ENCODE measurements around the gene SPRR5. TPM values are rescaled to one million over a fixed set of nuclear protein-coding genes. Genes with fewer than 3 reads are reported as not detected.
A peak's percentile ranks its signal among the peaks of the same experiment; 100 is the strongest.

Gene SPRR5
- total RNA-seq, 6 experiments from 2014 or later = not detected

- Histone ChIP-seq H3K4me3 (no peak overlapping the region), H3K9me3 (no peaks in the 10 kb centered on the region), H3K36me3 (no peaks in the 10 kb centered on the region), H3K27ac (no peak overlapping the region), H3K27me3 (no peaks in the 10 kb centered on the region), H3K4me1 (peaks cover 0 to 17% (median 5%) of the 10 kb centered on the region in 4 donors)
- ATAC-seq (peak; percentile 97 to 99 (median 98)), DNase-seq (peak; percentile 80 to 92 (median 90))
- WGBS (ENCODE audit: insufficient coverage, low coverage, low lambda C conversion rate, missing lambda C conversion rate) = 27% methylated on average over 1 of the region's 1 CpG
- intact Hi-C loops (cut with DNase I) = no loop called here
- TF ChIP-seq POLR2A (IDR thresholded peaks at IDR 0.05) (no peak), CTCF (IDR thresholded peaks at IDR 0.05) (no peak)
These were observed 6.4 kb upstream of the SPRR5 start for GRCh38 chr1:152940614-152941013.

- no peak overlapping the region for H3K4me3 ChIP-seq
- no peak overlapping the region for H3K27ac ChIP-seq
- intact Hi-C loops (cut with DNase I) = no loop called here
- peaks cover 0 to 17% (median 5%) of the 10 kb centered on the region in 4 donors for H3K4me1 ChIP-seq
- ATAC-seq (no peak), DNase-seq (no peak)
- no peaks in the 10 kb centered on the region for H3K9me3 ChIP-seq
- no peak for TF ChIP-seq CTCF (IDR thresholded peaks at IDR 0.05)
- no peak for TF ChIP-seq POLR2A (IDR thresholded peaks at IDR 0.05)
- H3K27me3 ChIP-seq = no peaks in the 10 kb centered on the region
- no peaks in the 10 kb centered on the region for H3K36me3 ChIP-seq
- 54% methylated on average over 7 of the region's 8 CpGs for WGBS (ENCODE audit: insufficient coverage, low coverage, low lambda C conversion rate, missing lambda C conversion rate)
These were observed 5.8 kb upstream of the SPRR5 start for GRCh38 chr1:152941037-152941711.

- no peaks in the 10 kb centered on the region for H3K9me3 ChIP-seq
- peak overlapping the region in 1 of 3 donors; percentile 42 for H3K27ac ChIP-seq
- intact Hi-C loops (cut with DNase I) = no loop called here
- no peak overlapping the region for H3K4me3 ChIP-seq
- TF ChIP-seq CTCF (IDR thresholded peaks at IDR 0.05) (no peak), POLR2A (IDR thresholded peaks at IDR 0.05) (no peak)
- H3K4me1 ChIP-seq = peaks cover 0 to 17% (median 5%) of the 10 kb centered on the region in 4 donors
- ATAC-seq = peak; percentile 77 to 86 (median 81)
- 0% methylated on average over 1 of the region's 2 CpGs for WGBS (ENCODE audit: insufficient coverage, low coverage, low lambda C conversion rate, missing lambda C conversion rate)
- DNase-seq = peak; percentile 32 to 80 (median 65)
- no peaks in the 10 kb centered on the region for H3K27me3 ChIP-seq
- no peaks in the 10 kb centered on the region for H3K36me3 ChIP-seq
These were observed 4.8 kb upstream of the SPRR5 start for GRCh38 chr1:152942161-152942560.

- Histone ChIP-seq H3K27me3 (no peaks in the 10 kb centered on the region), H3K27ac (no peak overlapping the region), H3K36me3 (no peaks in the 10 kb centered on the region), H3K4me3 (no peak overlapping the region), H3K4me1 (peaks cover 0 to 11% (median under 1%) of the 10 kb centered on the region in 4 donors), H3K9me3 (no peaks in the 10 kb centered on the region)
- intact Hi-C loops (cut with DNase I) = no loop called here
- ATAC-seq = no peak
- TF ChIP-seq CTCF (IDR thresholded peaks at IDR 0.05) (no peak), POLR2A (IDR thresholded peaks at IDR 0.05) (no peak)
- WGBS (ENCODE audit: insufficient coverage, low coverage, low lambda C conversion rate, missing lambda C conversion rate) = 54% methylated on average over 3 of the region's 3 CpGs
- DNase-seq = no peak
These were observed 758 bp upstream of the SPRR5 start for GRCh38 chr1:152946248-152946647.
